ENCODE measurements around the gene ATG10. TPM values are rescaled to one million over a fixed set of nuclear protein-coding genes. Genes with fewer than 3 reads are reported as not detected.
"Not testable (repeated sequence)": the region's sequence is repeated elsewhere in the genome, so short reads cannot be mapped to it uniquely, and the experiment has no call there.

ATG10 gene
- total RNA-seq, 1 donor from 2014 or later = 6.2 TPM

DNA sequence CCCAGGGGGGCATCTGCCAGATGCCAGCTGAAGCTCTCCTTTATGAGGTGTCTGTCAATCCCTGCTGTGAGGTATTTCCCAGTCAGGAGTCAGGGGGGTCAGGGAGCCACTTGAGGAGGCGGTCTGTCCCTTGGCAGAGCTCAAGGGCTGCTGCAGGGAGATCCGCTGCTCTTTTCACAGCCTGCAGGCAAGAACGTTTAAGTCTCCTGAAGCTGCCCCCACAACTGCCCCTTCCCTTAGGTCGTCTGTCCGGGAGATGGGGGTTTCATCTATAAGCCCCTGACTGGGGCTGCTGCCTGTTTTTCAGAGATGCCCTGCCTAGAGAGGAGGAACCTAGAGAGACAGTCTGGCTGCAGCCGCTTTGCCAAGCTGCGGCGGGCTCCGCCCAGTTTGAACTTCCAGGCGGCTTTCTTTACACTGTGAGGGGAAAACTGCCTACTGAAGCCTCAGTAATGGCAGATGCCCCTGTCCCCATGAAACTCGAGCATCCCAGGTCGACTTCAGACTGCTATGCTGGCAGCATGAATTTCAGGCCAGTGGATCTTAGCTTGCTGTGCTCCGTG, 158.0 kb downstream of the ATG10 start:
- no peaks in the 10 kb centered on the region for H3K4me1 Mint-ChIP-seq (ENCODE audit: unreplicated experiment)
- no peaks in the 10 kb centered on the region for H3K36me3 Mint-ChIP-seq (ENCODE audit: low read depth, unreplicated experiment)
- no peak for DNase-seq (ENCODE audit: low spot score)
- H3K27me3 Mint-ChIP-seq (ENCODE audit: unreplicated experiment) = no peaks in the 10 kb centered on the region
- H3K9me3 Mint-ChIP-seq (ENCODE audit: unreplicated experiment) = no peaks in the 10 kb centered on the region
- no peak overlapping the region for H3K27ac Mint-ChIP-seq (ENCODE audit: unreplicated experiment)
- no peak for TF ChIP-seq CTCF (IDR thresholded peaks at IDR 0.05; ENCODE audit: unreplicated experiment)
- H3K4me3 Mint-ChIP-seq (ENCODE audit: unreplicated experiment) = no peak overlapping the region

- Mint-ChIP-seq H3K27me3 (ENCODE audit: unreplicated experiment) (no peaks in the 10 kb centered on the region), H3K4me1 (ENCODE audit: unreplicated experiment) (no peaks in the 10 kb centered on the region), H3K4me3 (ENCODE audit: unreplicated experiment) (no peak overlapping the region), H3K9me3 (ENCODE audit: unreplicated experiment) (no peaks in the 10 kb centered on the region), H3K27ac (ENCODE audit: unreplicated experiment) (no peak overlapping the region), H3K36me3 (ENCODE audit: low read depth, unreplicated experiment) (no peaks in the 10 kb centered on the region)
- no peak for DNase-seq (ENCODE audit: low spot score)
- no peak for TF ChIP-seq CTCF (IDR thresholded peaks at IDR 0.05; ENCODE audit: unreplicated experiment)
Measured at GRCh38 chr5:82130602-82131001, 158.8 kb downstream of the ATG10 start.

DNA sequence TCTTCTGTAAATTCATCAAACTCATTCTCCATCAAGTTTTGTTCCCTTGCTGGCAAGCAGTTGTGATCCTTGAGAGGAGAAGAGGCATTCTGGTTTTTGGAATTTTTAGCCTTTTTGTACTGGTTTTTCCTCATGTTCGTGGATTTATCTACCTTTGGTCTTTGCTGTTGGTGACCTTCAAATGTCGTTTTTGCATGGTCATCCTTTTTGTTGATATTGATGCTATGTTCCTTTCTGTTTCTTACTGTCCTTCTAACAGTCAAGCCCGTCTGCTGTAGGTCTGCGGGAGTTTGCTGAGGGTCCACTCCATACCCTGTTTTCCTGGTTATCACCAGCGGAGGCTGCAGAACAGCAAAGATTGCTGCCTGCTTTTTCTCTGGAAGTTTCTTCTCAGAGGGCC, 165.4 kb downstream of the ATG10 start:
- no peak for DNase-seq (ENCODE audit: low spot score)
- H3K27ac Mint-ChIP-seq (ENCODE audit: unreplicated experiment) = no peak overlapping the region
- H3K27me3 Mint-ChIP-seq (ENCODE audit: unreplicated experiment) = no peaks in the 10 kb centered on the region
- H3K4me3 Mint-ChIP-seq (ENCODE audit: unreplicated experiment) = no peak overlapping the region
- H3K36me3 Mint-ChIP-seq (ENCODE audit: low read depth, unreplicated experiment) = peaks cover 11% of the 10 kb centered on the region
- H3K9me3 Mint-ChIP-seq (ENCODE audit: unreplicated experiment) = peaks cover 9% of the 10 kb centered on the region
- no peak for TF ChIP-seq CTCF (IDR thresholded peaks at IDR 0.05; ENCODE audit: unreplicated experiment)
- no peaks in the 10 kb centered on the region for H3K4me1 Mint-ChIP-seq (ENCODE audit: unreplicated experiment)

- not testable (repeated sequence) for H3K27me3 Mint-ChIP-seq (ENCODE audit: unreplicated experiment); H3K4me3 Mint-ChIP-seq (ENCODE audit: unreplicated experiment); H3K27ac Mint-ChIP-seq (ENCODE audit: unreplicated experiment); DNase-seq (ENCODE audit: low spot score); H3K9me3 Mint-ChIP-seq (ENCODE audit: unreplicated experiment); H3K4me1 Mint-ChIP-seq (ENCODE audit: unreplicated experiment)
- peaks cover 11% of the 10 kb centered on the region for H3K36me3 Mint-ChIP-seq (ENCODE audit: low read depth, unreplicated experiment)
Measured at GRCh38 chr5:82139837-82140236, 168.0 kb downstream of the ATG10 start.

DNA sequence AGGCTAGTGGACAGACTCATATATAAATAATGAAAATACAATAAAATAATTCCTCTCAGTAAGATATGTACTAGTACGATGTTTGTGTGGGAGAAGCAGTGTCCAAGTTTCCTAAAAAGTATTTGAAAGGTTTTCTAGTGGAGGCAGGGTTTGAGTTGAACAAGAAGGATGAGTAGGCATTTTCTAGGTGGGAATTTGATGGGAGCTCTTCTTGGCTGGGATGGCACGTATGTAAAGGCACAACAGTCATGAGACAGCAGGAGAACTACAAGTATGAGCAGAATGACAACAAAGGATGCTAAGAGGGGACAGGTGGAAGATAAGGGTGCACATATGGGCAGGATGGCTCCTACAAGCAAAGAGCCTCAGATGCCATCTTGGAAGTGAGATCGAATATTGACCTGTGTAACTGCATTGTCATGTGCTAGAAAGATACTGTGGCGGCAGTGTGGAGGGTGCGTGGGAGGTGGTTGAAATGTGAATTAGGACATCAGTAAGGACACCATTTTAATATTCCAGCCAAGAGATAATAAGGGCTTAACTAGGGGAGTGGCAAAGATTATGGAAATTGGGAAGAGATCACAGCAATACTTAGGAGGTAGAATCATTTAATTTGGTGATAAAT, 170.5 kb downstream of the ATG10 start:
- H3K36me3 Mint-ChIP-seq (ENCODE audit: low read depth, unreplicated experiment) = peaks cover 4% of the 10 kb centered on the region
- no peaks in the 10 kb centered on the region for H3K4me1 Mint-ChIP-seq (ENCODE audit: unreplicated experiment)
- TF ChIP-seq CTCF (IDR thresholded peaks at IDR 0.05; ENCODE audit: unreplicated experiment) = no peak
- H3K27ac Mint-ChIP-seq (ENCODE audit: unreplicated experiment) = no peak overlapping the region
- no peak for DNase-seq (ENCODE audit: low spot score)
- peaks cover 1% of the 10 kb centered on the region for H3K9me3 Mint-ChIP-seq (ENCODE audit: unreplicated experiment)
- H3K4me3 Mint-ChIP-seq (ENCODE audit: unreplicated experiment) = no peak overlapping the region
- no peaks in the 10 kb centered on the region for H3K27me3 Mint-ChIP-seq (ENCODE audit: unreplicated experiment)

Data from endothelial cell (in vitro differentiated cells).